ENCODE results near the gene SLC5A5. TPM values are rescaled to one million over a fixed set of nuclear protein-coding genes. Genes with fewer than 3 reads are reported as not detected.
A peak's percentile ranks its signal among the peaks of the same experiment; 100 is the strongest.

The SLC5A5 gene
- total RNA-seq, 1 donor from 2014 or later = 0.18 TPM

DNA sequence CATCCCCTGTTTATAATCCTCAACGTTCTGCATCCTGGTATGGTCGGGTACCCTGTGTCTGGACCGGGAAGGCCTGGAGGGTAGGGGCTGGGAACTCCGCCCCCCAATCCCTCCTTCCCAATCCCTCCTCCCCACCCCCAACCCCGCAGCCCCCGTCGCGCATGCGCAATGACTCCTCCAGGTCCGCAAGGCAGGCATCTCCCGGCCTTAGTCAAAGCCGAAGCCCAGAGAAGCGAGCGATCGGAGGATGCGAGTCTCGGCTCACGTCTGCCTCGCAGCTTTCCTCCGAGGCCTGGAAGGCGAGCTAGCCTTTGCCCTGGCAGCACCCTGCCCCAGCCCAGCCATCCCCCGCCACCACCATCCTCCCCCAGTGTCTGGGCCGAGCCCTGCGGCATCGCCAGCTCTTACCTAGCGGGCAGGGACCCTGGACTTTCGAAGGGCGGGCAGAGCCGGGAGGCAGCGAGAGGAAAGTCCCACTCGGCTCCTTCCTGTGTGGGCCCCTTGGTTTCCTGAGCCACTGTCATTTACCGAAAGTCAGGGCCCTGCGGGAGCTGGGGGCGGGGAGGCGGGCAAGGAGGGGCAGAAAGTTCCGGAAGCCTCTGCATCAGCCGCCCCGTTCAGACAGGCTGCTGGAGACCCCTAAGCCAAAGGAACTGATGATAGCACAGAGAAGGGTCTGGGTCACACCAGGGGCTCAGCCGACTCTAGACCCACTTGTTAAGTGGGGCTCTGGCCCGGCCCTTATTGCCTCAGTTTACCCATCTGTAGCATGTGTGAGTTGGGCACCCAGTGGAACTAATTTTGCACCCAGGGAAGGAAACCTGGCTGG, 24.0 kb upstream of the SLC5A5 start, which contains the start of gene JAK3:
Gene JAK3, minus strand, starts transcription at position 445 of the 829 bp plus-strand sequence. CDS start 3,565 bp downstream, outside the sequence.
- Histone ChIP-seq H3K9me3 (no peaks in the 10 kb centered on the region), H3K4me1 (peaks cover 29% of the 10 kb centered on the region)
- no peak for TF ChIP-seq CTCF (IDR thresholded peaks at IDR 0.05)

GRCh38 chr19:17848595-17849292, 23.0 kb upstream of the SLC5A5 start:
- Histone ChIP-seq H3K36me3 (no peaks in the 10 kb centered on the region), H3K27ac (peak overlapping the region; percentile 86), H3K4me1 (peaks cover 29% of the 10 kb centered on the region), H3K27me3 (ENCODE audit: low read depth) (peaks cover 5% of the 10 kb centered on the region), H3K9me3 (no peaks in the 10 kb centered on the region), H3K4me3 (no peak overlapping the region)
- ATAC-seq (no peak), DNase-seq (no peak)
- intact Hi-C loops (cut with DNase I) = no loop called here
- TF ChIP-seq CTCF (IDR thresholded peaks at IDR 0.05) = no peak

More for the DNA sequence above, 24.0 kb upstream of the SLC5A5 start, which contains the start of gene JAK3:
- Histone ChIP-seq H3K4me3 (peak within 1 kb of the TSS; percentile 59), H3K27ac (peak within 1 kb of the TSS; percentile 86), H3K27me3 (ENCODE audit: low read depth) (peaks cover 5% of the 10 kb centered on the region), H3K36me3 (peaks cover 7% of the 10 kb centered on the region)
- peak; percentile 65 for DNase-seq
- intact Hi-C loops (cut with DNase I) = no loop called here
- peak; percentile 57 to 66 for ATAC-seq

DNA sequence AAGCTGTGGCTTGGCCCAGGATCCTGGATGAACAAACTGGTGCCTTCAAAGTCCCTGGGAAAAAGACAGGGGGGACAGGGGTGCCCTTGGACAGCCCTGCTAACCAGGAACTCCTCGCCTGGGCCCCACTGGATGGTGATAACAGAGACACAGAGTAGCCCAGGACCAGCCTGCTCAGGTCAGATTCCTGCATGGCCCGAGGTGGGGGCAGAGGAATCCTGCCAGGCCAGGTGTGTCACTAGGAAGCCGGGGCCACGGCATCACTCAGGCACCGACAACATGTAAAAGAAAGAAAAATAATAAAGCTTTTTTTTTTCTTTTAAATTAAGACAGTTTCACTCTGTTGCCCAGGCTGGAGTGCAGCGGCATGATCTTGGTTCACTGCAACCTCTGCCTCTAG, 17.7 kb upstream of the SLC5A5 start:
- Histone ChIP-seq H3K4me3 (no peak overlapping the region), H3K36me3 (no peaks in the 10 kb centered on the region), H3K27ac (no peak overlapping the region), H3K4me1 (peaks cover 8% of the 10 kb centered on the region), H3K27me3 (ENCODE audit: low read depth) (no peaks in the 10 kb centered on the region), H3K9me3 (no peaks in the 10 kb centered on the region)
- no peak for TF ChIP-seq CTCF (IDR thresholded peaks at IDR 0.05)
- no peak for DNase-seq
- intact Hi-C loops (cut with DNase I) = no loop called here
- no peak for ATAC-seq

- ATAC-seq (peak; percentile 55 to 75), DNase-seq (peak; percentile 90)
- no peaks in the 10 kb centered on the region for H3K27me3 ChIP-seq (ENCODE audit: low read depth)
- peaks cover 11% of the 10 kb centered on the region for H3K4me1 ChIP-seq
- no peak overlapping the region for H3K4me3 ChIP-seq
- no peak overlapping the region for H3K27ac ChIP-seq
- intact Hi-C loops (cut with DNase I) = no loop called here
- TF ChIP-seq CTCF (IDR thresholded peaks at IDR 0.05) = peak; percentile 98
- no peaks in the 10 kb centered on the region for H3K9me3 ChIP-seq
- H3K36me3 ChIP-seq = no peaks in the 10 kb centered on the region
Measured at GRCh38 chr19:17855280-17856152, 16.2 kb upstream of the SLC5A5 start.

Data from lower lobe of right lung (tissue), 2 donors.